Mesothelial cell of epicardium (in vitro differentiated cells): ENCODE measurements around the gene VPS13C. TPM values are rescaled to one million over a fixed set of nuclear protein-coding genes. Genes with fewer than 3 reads are reported as not detected.

ENCODE experiments used
- DNase-seq, 2 experiments: peaks; one replicate each; pipeline ENCODE4 v3.0.0; 2021; ENCODE audit warnings: low spot score in 2 of 2; ENCODE audit not compliant: unreplicated experiment in 2 of 2
- H3K27ac Mint-ChIP-seq: 2 replicates; pipeline ENCODE4 v1.8.0; 2021; ENCODE audit warnings: mixed read lengths
- H3K27me3 Mint-ChIP-seq: 2 replicates; pipeline ENCODE4 v1.8.0; 2021; ENCODE audit warnings: low read depth, mixed read lengths
- H3K36me3 Mint-ChIP-seq: 2 replicates; pipeline ENCODE4 v1.8.0; 2021; ENCODE audit warnings: mixed read lengths
- H3K4me1 Mint-ChIP-seq: 2 replicates; pipeline ENCODE4 v1.8.0; 2021; ENCODE audit warnings: mixed read lengths
- H3K4me3 Mint-ChIP-seq: 2 replicates; pipeline ENCODE4 v1.8.0; 2021; ENCODE audit warnings: mild to moderate bottlenecking, moderate library complexity, mixed read lengths
- H3K9me3 Mint-ChIP-seq: 2 replicates; pipeline ENCODE4 v1.8.0; 2021; ENCODE audit warnings: mixed read lengths
- total RNA-seq: library from RNA; stranded (reverse); gene quantifications from 3 replicates; pipeline ENCODE4 v1.2.1, GENCODE V29; 2021
- TF ChIP-seq, protein P1 (sequence below): fragments of 200-600 bp; sonication (generic); IDR thresholded peaks from one replicate; pipeline ENCODE4 v1.5.0; 2021; ENCODE audit warnings: antibody characterized with exemption; ENCODE audit not compliant: unreplicated experiment

Gene VPS13C
- total RNA-seq, 1 donor from 2014 or later, result 44.7 TPM

DNA sequence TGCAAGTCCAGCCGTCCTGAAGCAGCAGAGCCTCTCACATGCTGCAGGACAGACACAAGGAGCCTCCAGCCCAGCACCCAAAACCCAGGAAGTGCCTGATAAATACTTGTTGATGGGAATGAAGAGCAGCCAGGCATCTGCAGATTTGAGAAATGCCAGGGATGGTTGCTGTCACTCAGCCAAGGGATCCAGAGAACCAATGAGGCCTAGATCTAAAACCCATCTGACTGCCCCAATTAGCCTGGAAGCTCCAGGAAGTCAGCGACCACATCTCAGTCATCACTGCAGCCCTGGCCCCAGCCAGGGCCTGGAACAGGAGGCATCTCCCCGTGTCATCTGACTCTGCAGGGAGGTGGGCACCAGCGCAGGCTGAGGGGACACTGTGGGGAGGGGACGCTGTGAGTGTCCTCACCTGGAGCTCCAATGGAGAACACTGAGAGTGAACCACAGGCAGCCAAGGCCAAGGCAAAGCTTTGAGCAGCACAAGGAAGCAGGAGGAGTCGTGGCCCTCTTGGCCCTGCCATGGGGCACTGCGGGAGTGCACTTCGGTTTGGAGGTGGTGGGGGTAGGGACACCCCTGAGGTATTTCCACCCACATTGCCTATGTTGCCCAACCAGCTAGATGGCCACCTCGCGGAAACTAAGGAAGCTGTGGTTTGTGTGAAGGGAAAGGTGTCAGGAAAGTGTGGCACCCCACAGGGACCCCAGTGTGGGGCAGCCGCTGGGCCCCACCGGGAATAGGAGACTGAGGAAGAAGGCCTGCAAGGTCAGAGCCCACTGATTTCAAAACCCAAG lies 229.5 kb downstream of the VPS13C start:
- TF ChIP-seq, protein P1, sequence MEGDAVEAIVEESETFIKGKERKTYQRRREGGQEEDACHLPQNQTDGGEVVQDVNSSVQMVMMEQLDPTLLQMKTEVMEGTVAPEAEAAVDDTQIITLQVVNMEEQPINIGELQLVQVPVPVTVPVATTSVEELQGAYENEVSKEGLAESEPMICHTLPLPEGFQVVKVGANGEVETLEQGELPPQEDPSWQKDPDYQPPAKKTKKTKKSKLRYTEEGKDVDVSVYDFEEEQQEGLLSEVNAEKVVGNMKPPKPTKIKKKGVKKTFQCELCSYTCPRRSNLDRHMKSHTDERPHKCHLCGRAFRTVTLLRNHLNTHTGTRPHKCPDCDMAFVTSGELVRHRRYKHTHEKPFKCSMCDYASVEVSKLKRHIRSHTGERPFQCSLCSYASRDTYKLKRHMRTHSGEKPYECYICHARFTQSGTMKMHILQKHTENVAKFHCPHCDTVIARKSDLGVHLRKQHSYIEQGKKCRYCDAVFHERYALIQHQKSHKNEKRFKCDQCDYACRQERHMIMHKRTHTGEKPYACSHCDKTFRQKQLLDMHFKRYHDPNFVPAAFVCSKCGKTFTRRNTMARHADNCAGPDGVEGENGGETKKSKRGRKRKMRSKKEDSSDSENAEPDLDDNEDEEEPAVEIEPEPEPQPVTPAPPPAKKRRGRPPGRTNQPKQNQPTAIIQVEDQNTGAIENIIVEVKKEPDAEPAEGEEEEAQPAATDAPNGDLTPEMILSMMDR, result no peak
- H3K9me3 Mint-ChIP-seq, result no peaks in the 10 kb centered on the region
- no peak overlapping the region for H3K27ac Mint-ChIP-seq
- no peak for DNase-seq
- H3K36me3 Mint-ChIP-seq, result no peaks in the 10 kb centered on the region
- peaks cover 19% of the 10 kb centered on the region for H3K27me3 Mint-ChIP-seq
- H3K4me1 Mint-ChIP-seq, result no peaks in the 10 kb centered on the region
- H3K4me3 Mint-ChIP-seq, result no peak overlapping the region

- H3K36me3 Mint-ChIP-seq, result no peaks in the 10 kb centered on the region
- peaks cover 17% of the 10 kb centered on the region for H3K27me3 Mint-ChIP-seq
- TF ChIP-seq, protein P1, result no peak
- no peaks in the 10 kb centered on the region for H3K9me3 Mint-ChIP-seq
- H3K4me3 Mint-ChIP-seq, result no peak overlapping the region
- H3K27ac Mint-ChIP-seq, result no peak overlapping the region
- no peak for DNase-seq
- no peaks in the 10 kb centered on the region for H3K4me1 Mint-ChIP-seq
These were observed 230.7 kb downstream of the VPS13C start for GRCh38 chr15:61829514-61829889.

- peaks cover 17% of the 10 kb centered on the region for H3K27me3 Mint-ChIP-seq
- DNase-seq, result no peak
- H3K27ac Mint-ChIP-seq, result no peak overlapping the region
- no peaks in the 10 kb centered on the region for H3K9me3 Mint-ChIP-seq
- TF ChIP-seq, protein P1, result no peak
- no peaks in the 10 kb centered on the region for H3K4me1 Mint-ChIP-seq
- no peak overlapping the region for H3K4me3 Mint-ChIP-seq
- no peaks in the 10 kb centered on the region for H3K36me3 Mint-ChIP-seq
These were observed 231.3 kb downstream of the VPS13C start for GRCh38 chr15:61828860-61829513.

GRCh38 chr15:61828008-61828407 lies 232.2 kb downstream of the VPS13C start:
- H3K4me1 Mint-ChIP-seq, result no peaks in the 10 kb centered on the region

DNA sequence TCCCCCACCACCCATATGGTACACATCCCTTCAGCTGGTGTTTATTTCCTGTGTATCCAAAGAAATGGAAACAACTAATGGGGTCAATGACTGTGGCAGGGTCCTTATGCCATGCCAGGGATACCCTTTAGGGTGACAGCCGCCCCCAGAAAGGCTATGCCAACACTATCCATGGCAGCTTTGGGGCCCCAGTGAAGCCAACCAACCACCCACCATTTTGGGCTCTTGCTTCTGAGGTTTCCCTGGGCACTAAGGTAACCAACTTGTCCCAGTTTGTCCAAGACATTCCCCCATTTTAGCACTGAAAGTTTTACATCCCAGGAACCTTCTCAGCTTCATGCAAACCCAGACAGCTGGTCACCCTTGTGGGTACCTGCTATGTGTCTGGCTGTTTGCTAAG lies 233.1 kb downstream of the VPS13C start:
- Mint-ChIP-seq H3K36me3 (no peaks in the 10 kb centered on the region), H3K4me3 (no peak overlapping the region), H3K9me3 (no peaks in the 10 kb centered on the region), H3K27me3 (peaks cover 6% of the 10 kb centered on the region), H3K27ac (no peak overlapping the region), H3K4me1 (no peaks in the 10 kb centered on the region)
- TF ChIP-seq, protein P1, result no peak
- DNase-seq, result no peak

More at GRCh38 chr15:61828008-61828407, 232.2 kb downstream of the VPS13C start:
- no peaks in the 10 kb centered on the region for H3K9me3 Mint-ChIP-seq
- peaks cover 10% of the 10 kb centered on the region for H3K27me3 Mint-ChIP-seq
- TF ChIP-seq, protein P1, result no peak
- H3K4me3 Mint-ChIP-seq, result no peak overlapping the region
- DNase-seq, result no peak
- H3K36me3 Mint-ChIP-seq, result no peaks in the 10 kb centered on the region
- no peak overlapping the region for H3K27ac Mint-ChIP-seq
